DND-41 (cell line): Measurements from ENCODE around the gene MRNIP.

Experiments
- ATAC-seq: fragments of 200-7000 bp; cut with Tn5 transposase; 3 replicates; pipeline ENCODE4 v1.9.1; 2021; ENCODE audit warnings: low read depth; ENCODE audit not compliant: insufficient read depth
- DNase-seq: peaks from one replicate; pipeline ENCODE4 v3.0.0-alpha.2; 2020
- H2AFZ ChIP-seq: 2 replicates; pipeline ENCODE4 v1.6.0; 2012; ENCODE audit warnings: low read depth, low read length
- H3K27ac ChIP-seq: 2 replicates; pipeline ENCODE4 v1.5.1; 2012; ENCODE audit warnings: low read length, inconsistent platforms
- H3K27me3 ChIP-seq: fragments of 200-600 bp; sonication (generic); 2 replicates; pipeline ENCODE4 v1.6.0; 2012; ENCODE audit warnings: low read length, mild to moderate bottlenecking, inconsistent platforms; ENCODE audit not compliant: insufficient read depth, poor library complexity
- H3K36me3 ChIP-seq: 2 replicates; pipeline ENCODE4 v1.5.1; 2012; ENCODE audit warnings: low read length, inconsistent platforms; ENCODE audit not compliant: insufficient read depth
- H3K4me1 ChIP-seq: 2 replicates; pipeline ENCODE4 v1.5.1; 2012; ENCODE audit warnings: mild to moderate bottlenecking, low read length; ENCODE audit not compliant: insufficient read depth
- H3K4me2 ChIP-seq: 2 replicates; pipeline ENCODE4 v1.6.0; 2012; ENCODE audit warnings: mild to moderate bottlenecking, moderate library complexity, low read length, inconsistent platforms; ENCODE audit not compliant: insufficient read depth
- H3K4me3 ChIP-seq, 2 experiments: fragments of 200-600 bp in 1 of 2; shearing (Covaris generic) in 1 of 2; 2 replicates each; pipeline ENCODE4 v1.5.1; 2012 to 2016; ENCODE audit warnings: inconsistent platforms in 2 of 2, low read length in 2 of 2, mild to moderate bottlenecking in 2 of 2, low read depth in 1 of 2, moderate library complexity in 1 of 2
- H3K79me2 ChIP-seq: 2 replicates; pipeline ENCODE4 v1.6.0; 2012; ENCODE audit warnings: low read length, inconsistent platforms; ENCODE audit not compliant: insufficient read depth
- H3K9ac ChIP-seq: 2 replicates; pipeline ENCODE4 v1.6.0; 2012; ENCODE audit warnings: low read depth, mild to moderate bottlenecking, inconsistent platforms, low read length, moderate library complexity
- H3K9me3 ChIP-seq: 2 replicates; pipeline ENCODE4 v1.5.1; 2012; ENCODE audit warnings: low read length, moderate library complexity, mild to moderate bottlenecking, inconsistent platforms; ENCODE audit not compliant: insufficient read depth, severe bottlenecking
- H4K20me1 ChIP-seq: 2 replicates; pipeline ENCODE4 v1.6.0; 2012; ENCODE audit warnings: low read length; ENCODE audit not compliant: insufficient read depth
- EZH2 ChIP-seq: IDR thresholded peaks from 3 replicates; pipeline ENCODE4 v1.6.1; 2012; ENCODE audit warnings: borderline replicate concordance, low read depth, mild to moderate bottlenecking, moderate library complexity, low read length, inconsistent platforms; ENCODE audit not compliant: severe bottlenecking
- TF ChIP-seq, protein P1 (sequence below): IDR thresholded peaks from 2 replicates; pipeline ENCODE4 v1.5.1; 2012; ENCODE audit warnings: borderline replicate concordance, low read length, moderate library complexity, mild to moderate bottlenecking; ENCODE audit not compliant: poor library complexity, severe bottlenecking; ENCODE audit errors: extremely low read depth

MRNIP gene

GRCh38 chr5:179823937-179824744, 34.5 kb downstream of the MRNIP start:
- no peak overlapping the region for H3K27ac ChIP-seq
- TF ChIP-seq, protein P1, sequence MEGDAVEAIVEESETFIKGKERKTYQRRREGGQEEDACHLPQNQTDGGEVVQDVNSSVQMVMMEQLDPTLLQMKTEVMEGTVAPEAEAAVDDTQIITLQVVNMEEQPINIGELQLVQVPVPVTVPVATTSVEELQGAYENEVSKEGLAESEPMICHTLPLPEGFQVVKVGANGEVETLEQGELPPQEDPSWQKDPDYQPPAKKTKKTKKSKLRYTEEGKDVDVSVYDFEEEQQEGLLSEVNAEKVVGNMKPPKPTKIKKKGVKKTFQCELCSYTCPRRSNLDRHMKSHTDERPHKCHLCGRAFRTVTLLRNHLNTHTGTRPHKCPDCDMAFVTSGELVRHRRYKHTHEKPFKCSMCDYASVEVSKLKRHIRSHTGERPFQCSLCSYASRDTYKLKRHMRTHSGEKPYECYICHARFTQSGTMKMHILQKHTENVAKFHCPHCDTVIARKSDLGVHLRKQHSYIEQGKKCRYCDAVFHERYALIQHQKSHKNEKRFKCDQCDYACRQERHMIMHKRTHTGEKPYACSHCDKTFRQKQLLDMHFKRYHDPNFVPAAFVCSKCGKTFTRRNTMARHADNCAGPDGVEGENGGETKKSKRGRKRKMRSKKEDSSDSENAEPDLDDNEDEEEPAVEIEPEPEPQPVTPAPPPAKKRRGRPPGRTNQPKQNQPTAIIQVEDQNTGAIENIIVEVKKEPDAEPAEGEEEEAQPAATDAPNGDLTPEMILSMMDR, result no peak
- TF ChIP-seq EZH2, result no peak
- DNase-seq (no peak), ATAC-seq (no peak)
- no peak overlapping the region for H3K4me2 ChIP-seq
- H4K20me1 ChIP-seq, result peaks cover 11% of the 10 kb centered on the region
- no peak overlapping the region for H2AFZ ChIP-seq
- no peaks in the 10 kb centered on the region for H3K27me3 ChIP-seq
- peaks cover 24% of the 10 kb centered on the region for H3K4me1 ChIP-seq
- H3K4me3 ChIP-seq, result no peak overlapping the region
- H3K9ac ChIP-seq, result no peak overlapping the region
- peaks cover 60% of the 10 kb centered on the region for H3K36me3 ChIP-seq
- H3K9me3 ChIP-seq, result no peaks in the 10 kb centered on the region
- peaks cover 20% of the 10 kb centered on the region for H3K79me2 ChIP-seq

- no peak for ATAC-seq
- Histone ChIP-seq H3K27ac (no peak overlapping the region), H3K4me1 (peaks cover 24% of the 10 kb centered on the region)
Observed at GRCh38 chr5:179822444-179822990, 36.1 kb downstream of the MRNIP start.

GRCh38 chr5:179822059-179822432, 36.6 kb downstream of the MRNIP start:
- DNase-seq (no peak), ATAC-seq (no peak)
- H3K4me1 ChIP-seq, result peaks cover 24% of the 10 kb centered on the region
- TF ChIP-seq, protein P1, result no peak
- no peak for TF ChIP-seq EZH2
- H3K9me3 ChIP-seq, result no peaks in the 10 kb centered on the region
- peaks cover 20% of the 10 kb centered on the region for H3K79me2 ChIP-seq
- H3K27ac ChIP-seq, result no peak overlapping the region
- peak overlapping the region in 1 of 2 experiments; percentile 80; a peak in 2 of 4 replicates for H3K4me3 ChIP-seq
- no peaks in the 10 kb centered on the region for H3K27me3 ChIP-seq
- no peak overlapping the region for H2AFZ ChIP-seq
- H4K20me1 ChIP-seq, result peaks cover 11% of the 10 kb centered on the region
- peak overlapping the region; percentile 90; the same call in 1 of the 2 replicates for H3K9ac ChIP-seq
- peak overlapping the region; percentile 78 for H3K4me2 ChIP-seq
- peaks cover 43% of the 10 kb centered on the region for H3K36me3 ChIP-seq

More at GRCh38 chr5:179822444-179822990, 36.1 kb downstream of the MRNIP start:
- Histone ChIP-seq H4K20me1 (peaks cover 11% of the 10 kb centered on the region), H3K36me3 (peaks cover 46% of the 10 kb centered on the region), H3K79me2 (peaks cover 20% of the 10 kb centered on the region), H3K9me3 (no peaks in the 10 kb centered on the region), H2AFZ (no peak overlapping the region), H3K4me3 (peak overlapping the region in 1 of 2 experiments; percentile 80; a peak in 2 of 4 replicates), H3K4me2 (peak overlapping the region; percentile 78), H3K9ac (no peak overlapping the region; the same call in 1 of the 2 replicates), H3K27me3 (no peaks in the 10 kb centered on the region)
- DNase-seq, result no peak
- TF ChIP-seq, protein P1, result no peak
- no peak for TF ChIP-seq EZH2
